Testis (tissue), 3 donors: ENCODE data around the gene SYT13. TPM values are rescaled to one million over a fixed set of nuclear protein-coding genes. Genes with fewer than 3 reads are reported as not detected.

ENCODE experiments used
- DNase-seq: peaks from one replicate; pipeline ENCODE4 v3.0.0-alpha.2; 2019
- H3K27ac ChIP-seq, 2 donors: fragments of 200-600 bp; sonication (generic); one replicate each; pipeline ENCODE4 v1.5.1; 2019
- H3K27me3 ChIP-seq: fragments of 200-600 bp; sonication (generic); one replicate; pipeline ENCODE4 v1.5.1; 2019
- H3K36me3 ChIP-seq: fragments of 200-600 bp; sonication (generic); one replicate; pipeline ENCODE4 v1.5.1; 2017; ENCODE audit warnings: low read depth; ENCODE audit errors: missing control alignments
- H3K4me1 ChIP-seq: fragments of 200-600 bp; sonication (generic); one replicate; pipeline ENCODE4 v1.5.1; 2019
- H3K4me3 ChIP-seq, 2 donors: fragments of 200-600 bp; sonication (generic); one replicate each; pipeline ENCODE4 v1.5.1; 2017 to 2019
- H3K9me3 ChIP-seq: fragments of 200-600 bp; sonication (generic); one replicate; pipeline ENCODE4 v1.5.1; 2017
- CTCF ChIP-seq, 3 experiments: fragments of 450-650 bp in 2 of 3; fragments of 200-600 bp in 1 of 3; sonication (generic) in 1 of 3; IDR thresholded peaks; one replicate each; pipeline ENCODE4 v1.5.1; 2016 to 2019; ENCODE audit warnings: antibody characterized with exemption in 3 of 3, mild to moderate bottlenecking in 2 of 3, moderate library complexity in 1 of 3
- POLR2A ChIP-seq: fragments of 450-650 bp; IDR thresholded peaks from one replicate; pipeline ENCODE4 v1.6.1; 2017; ENCODE audit warnings: antibody characterized with exemption, mild to moderate bottlenecking, moderate library complexity
- WGBS, 2 donors: methylation state at CpG; one replicate each; pipeline ENCODE4 v1.1.5; 2018; 5-methylcytosine and 5-hydroxymethylcytosine counted together
- intact Hi-C: fragments of 100-400 bp; cut with DNase I; formaldehyde crosslinking; loops from one replicate; pipeline ENCODE4 v1.15.1; 2023; ENCODE audit warnings: low total_unique reads
- polyA plus RNA-seq: library from polyadenylated mRNA; stranded (reverse); fragments of 350-450 nt; fragmentation: Illumina TruSeq; extraction: RNeasy Lipid Tissue Mini Kit (QIAGEN cat#74804); gene quantifications from one replicate; pipeline ENCODE4 v1.2.3, GENCODE V29; 2014; ENCODE audit warnings: low read depth, low replicate concordance; ENCODE audit not compliant: insufficient read depth
- total RNA-seq, 2 donors: library from RNA; depleted of rRNA; stranded (reverse); fragments of >200 nt; gene quantifications; one replicate each; pipeline ENCODE4 v1.2.3, GENCODE V29; 2016

SYT13 gene
- total and polyA plus RNA-seq, 3 donors from 2014 or later, result 0.68 to 3.3 (median 1.4) TPM

DNA sequence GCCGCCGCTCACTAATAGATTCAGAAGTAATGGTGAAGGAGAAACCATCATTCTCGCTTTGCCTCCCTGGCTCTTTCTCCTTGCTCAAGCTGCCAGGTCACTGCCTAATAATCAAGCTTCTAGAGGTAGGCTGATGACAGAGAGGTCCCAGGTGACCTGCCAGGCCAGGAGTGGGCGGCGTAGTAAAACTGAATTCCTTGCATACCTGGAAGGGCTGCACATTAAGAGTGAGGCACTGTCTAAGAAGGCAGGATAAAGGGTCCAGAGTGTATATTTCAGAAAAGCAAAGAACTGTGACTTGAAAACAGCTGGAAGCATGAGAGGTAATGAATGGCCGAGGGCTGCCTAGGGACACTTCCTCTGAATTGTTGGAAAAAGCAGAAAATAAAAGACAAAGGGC, 4.1 kb downstream of the SYT13 start:
- intact Hi-C loops, result no loop called here
- Histone ChIP-seq H3K4me3 (no peak overlapping the region), H3K36me3 (no peaks in the 10 kb centered on the region), H3K27ac (no peak overlapping the region), H3K4me1 (peaks cover 4% of the 10 kb centered on the region), H3K9me3 (no peaks in the 10 kb centered on the region), H3K27me3 (no peaks in the 10 kb centered on the region)
- no peak for DNase-seq
- 87 to 91% methylated on average over 6 of the region's 6 CpGs for WGBS, 2 donors
- TF ChIP-seq POLR2A (no peak), CTCF (IDR thresholded peaks at IDR 0.05) (no peak)

DNA sequence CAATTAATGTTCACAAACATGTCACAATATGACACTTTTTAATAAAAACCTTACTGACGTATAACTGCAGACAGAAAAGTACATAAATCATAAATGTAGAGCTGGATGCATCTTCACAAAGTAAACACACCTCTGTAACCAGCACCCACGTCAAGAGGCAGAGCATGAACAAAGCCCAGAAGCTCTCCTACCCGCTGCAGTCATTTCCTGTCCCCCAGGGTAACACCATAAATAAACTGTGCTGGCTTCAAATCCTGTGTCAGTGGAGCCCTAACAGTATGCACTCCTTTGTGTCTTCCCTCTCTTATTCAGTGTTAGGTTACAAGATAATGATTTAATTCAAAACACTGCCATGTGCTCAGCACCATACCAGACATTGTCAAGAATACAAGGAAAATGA, 5.7 kb downstream of the SYT13 start:
- H3K27ac ChIP-seq, result no peak overlapping the region
- intact Hi-C loops, result no loop called here
- no peak overlapping the region for H3K4me3 ChIP-seq
- TF ChIP-seq POLR2A, result no peak
- no peak for TF ChIP-seq CTCF (IDR thresholded peaks at IDR 0.05)
- no peaks in the 10 kb centered on the region for H3K36me3 ChIP-seq
- H3K27me3 ChIP-seq, result no peaks in the 10 kb centered on the region
- no peaks in the 10 kb centered on the region for H3K9me3 ChIP-seq
- H3K4me1 ChIP-seq, result no peaks in the 10 kb centered on the region
- no peak for DNase-seq
- 64 to 82% methylated on average over 3 of the region's 3 CpGs for WGBS, 2 donors

- DNase-seq, result no peak
- 88 to 96% methylated on average over 2 of the region's 2 CpGs for WGBS, 2 donors
- Histone ChIP-seq H3K27ac (no peak overlapping the region), H3K9me3 (no peaks in the 10 kb centered on the region), H3K36me3 (no peaks in the 10 kb centered on the region), H3K4me3 (no peak overlapping the region), H3K27me3 (no peaks in the 10 kb centered on the region), H3K4me1 (no peaks in the 10 kb centered on the region)
- intact Hi-C loops, result no loop called here
- TF ChIP-seq POLR2A, result no peak
- no peak for TF ChIP-seq CTCF (IDR thresholded peaks at IDR 0.05)
Observed at GRCh38 chr11:45279645-45280044, 6.5 kb downstream of the SYT13 start.

GRCh38 chr11:45278714-45279113, 7.4 kb downstream of the SYT13 start:
- Histone ChIP-seq H3K27ac (no peak overlapping the region), H3K27me3 (no peaks in the 10 kb centered on the region), H3K4me3 (no peak overlapping the region), H3K36me3 (no peaks in the 10 kb centered on the region), H3K9me3 (no peaks in the 10 kb centered on the region), H3K4me1 (no peaks in the 10 kb centered on the region)
- no peak for DNase-seq
- 91 to 93% methylated on average over 4 of the region's 4 CpGs for WGBS, 2 donors
- TF ChIP-seq POLR2A (no peak), CTCF (IDR thresholded peaks at IDR 0.05) (no peak)
- intact Hi-C loops, result no loop called here

GRCh38 chr11:45275828-45276227, 10.3 kb downstream of the SYT13 start:
- Histone ChIP-seq H3K27me3 (no peaks in the 10 kb centered on the region), H3K4me3 (no peak overlapping the region), H3K36me3 (no peaks in the 10 kb centered on the region), H3K4me1 (no peaks in the 10 kb centered on the region), H3K27ac (no peak overlapping the region), H3K9me3 (no peaks in the 10 kb centered on the region)
- WGBS, 2 donors, result 81 to 86% methylated on average over 4 of the region's 4 CpGs
- DNase-seq, result no peak
- TF ChIP-seq POLR2A, result no peak
- TF ChIP-seq CTCF (IDR thresholded peaks at IDR 0.05), result no peak
- intact Hi-C loops, result no loop called here
